SK-N-DZ (cell line): ENCODE data around the gene ALDOA.
"Not testable (repeated sequence)": the region's sequence is repeated elsewhere in the genome, so short reads cannot be mapped to it uniquely, and the experiment has no call there.

Experiments
- DNase-seq: peaks from one replicate; pipeline ENCODE4 v3.0.0-alpha.2; 2015; ENCODE audit warnings: low spot score

The ALDOA gene

GRCh38 chr16:30114411-30114810 lies 48.9 kb downstream of the ALDOA start:
- DNase-seq = no peak

GRCh38 chr16:30114833-30115232 lies 49.3 kb downstream of the ALDOA start:
- DNase-seq = not testable (repeated sequence)

- DNase-seq = no peak
These were observed 49.7 kb downstream of the ALDOA start for GRCh38 chr16:30115238-30115637.

GRCh38 chr16:30116291-30117207 lies 51.0 kb downstream of the ALDOA start:
- DNase-seq = no peak

- DNase-seq = no peak
These were observed 52.2 kb downstream of the ALDOA start for GRCh38 chr16:30117768-30118167.

- DNase-seq = no peak
These were observed 53.9 kb downstream of the ALDOA start for GRCh38 chr16:30119428-30119827.
